Trophoblast cell (in vitro differentiated cells and primary cell): ENCODE data around the gene SRRM3.
"Not testable (repeated sequence)": the region's sequence is repeated elsewhere in the genome, so short reads cannot be mapped to it uniquely, and the experiment has no call there.

Source experiments
- DNase-seq, 2 donors: peaks; one replicate each; pipeline ENCODE4 v3.0.0-alpha.2; 2016
- H2AFZ ChIP-seq: 2 replicates; pipeline ENCODE4 v1.6.1; 2013; ENCODE audit warnings: low read length, moderate library complexity, mild to moderate bottlenecking; ENCODE audit not compliant: insufficient read depth, poor library complexity
- H2AK5ac ChIP-seq: 2 replicates; pipeline ENCODE4 v1.6.1; 2013; ENCODE audit warnings: mild to moderate bottlenecking, low read length
- H2BK120ac ChIP-seq: 2 replicates; pipeline ENCODE4 v1.6.1; 2013; ENCODE audit warnings: low read length, mild to moderate bottlenecking, moderate library complexity; ENCODE audit not compliant: insufficient read depth, poor library complexity
- H2BK12ac ChIP-seq: 2 replicates; pipeline ENCODE4 v1.6.1; 2013; ENCODE audit warnings: mild to moderate bottlenecking, low read length, moderate library complexity
- H2BK5ac ChIP-seq: 2 replicates; pipeline ENCODE4 v1.6.1; 2013; ENCODE audit warnings: low read length, low read depth, moderate library complexity, mild to moderate bottlenecking; ENCODE audit not compliant: poor library complexity
- H3K14ac ChIP-seq: 2 replicates; pipeline ENCODE4 v1.6.1; 2013; ENCODE audit warnings: mild to moderate bottlenecking, low read length
- H3K18ac ChIP-seq: 2 replicates; pipeline ENCODE4 v1.6.1; 2013; ENCODE audit warnings: mild to moderate bottlenecking, low read length
- H3K23ac ChIP-seq: 2 replicates; pipeline ENCODE4 v1.6.1; 2013; ENCODE audit warnings: low read length
- H3K27ac ChIP-seq: 2 replicates; pipeline ENCODE4 v1.5.1; 2013; ENCODE audit warnings: low read depth, mild to moderate bottlenecking, inconsistent platforms, low read length, moderate library complexity
- H3K27me3 ChIP-seq: 2 replicates; pipeline ENCODE4 v1.6.1; 2013; ENCODE audit warnings: inconsistent platforms, mild to moderate bottlenecking, low read length, moderate library complexity; ENCODE audit not compliant: insufficient read depth
- H3K36me3 ChIP-seq, 2 experiments: 1 replicate in 1 of 2; 2 replicates in 1 of 2; pipeline ENCODE4 v1.6.1; 2013; ENCODE audit warnings: low read length in 2 of 2, mild to moderate bottlenecking in 2 of 2, moderate library complexity in 1 of 2; ENCODE audit not compliant: insufficient read depth in 2 of 2, control insufficient read depth in 1 of 2
- H3K4ac ChIP-seq: 2 replicates; pipeline ENCODE4 v1.6.1; 2013; ENCODE audit warnings: low read depth, mild to moderate bottlenecking, low read length, moderate library complexity
- H3K4me1 ChIP-seq, 2 experiments: 1 replicate in 1 of 2; 2 replicates in 1 of 2; pipeline ENCODE4 v1.6.1; 2013; ENCODE audit warnings: low read length in 2 of 2, mild to moderate bottlenecking in 2 of 2, moderate library complexity in 1 of 2; ENCODE audit not compliant: insufficient read depth in 2 of 2, control insufficient read depth in 1 of 2
- H3K4me2 ChIP-seq: 2 replicates; pipeline ENCODE4 v1.6.1; 2013; ENCODE audit warnings: inconsistent platforms, mild to moderate bottlenecking, low read length, moderate library complexity
- H3K4me3 ChIP-seq: 2 replicates; pipeline ENCODE4 v1.5.1; 2013; ENCODE audit warnings: mild to moderate bottlenecking, low read depth, low read length, inconsistent platforms
- H3K79me1 ChIP-seq: one replicate; pipeline ENCODE4 v1.6.1; 2013; ENCODE audit warnings: low read length
- H3K79me2 ChIP-seq: 2 replicates; pipeline ENCODE4 v1.6.1; 2013; ENCODE audit warnings: low read length, mild to moderate bottlenecking; ENCODE audit not compliant: control insufficient read depth, insufficient read depth, poor library complexity
- H3K9ac ChIP-seq: 2 replicates; pipeline ENCODE4 v1.6.1; 2013; ENCODE audit warnings: mild to moderate bottlenecking, low read length
- H3K9me3 ChIP-seq: 2 replicates; pipeline ENCODE4 v1.6.1; 2013; ENCODE audit warnings: low read depth, mild to moderate bottlenecking, control low read depth, inconsistent platforms, low read length; ENCODE audit not compliant: insufficient read depth
- H4K12ac ChIP-seq: 2 replicates; pipeline ENCODE4 v1.6.1; 2013; ENCODE audit warnings: low read depth, mild to moderate bottlenecking, low read length, moderate library complexity
- H4K8ac ChIP-seq: 2 replicates; pipeline ENCODE4 v1.6.1; 2013; ENCODE audit warnings: low read depth, mild to moderate bottlenecking, low read length, moderate library complexity
- H4K91ac ChIP-seq: one replicate; pipeline ENCODE4 v1.6.1; 2013; ENCODE audit warnings: low read depth, mild to moderate bottlenecking, low read length, moderate library complexity
- WGBS: extraction: QIAGEN DNeasy Blood & Tissue Kit; methylation state at CpG from one replicate; pipeline ENCODE4 v1.1.7; 2013; ENCODE audit warnings: missing lambda C conversion rate; ENCODE audit not compliant: insufficient read length, insufficient coverage; ENCODE audit errors: extremely low coverage; 5-methylcytosine and 5-hydroxymethylcytosine counted together

SRRM3 gene

GRCh38 chr7:76176951-76177350 is 24.7 kb upstream of the SRRM3 start:
- H3K79me2 ChIP-seq, H2BK12ac ChIP-seq, H4K12ac ChIP-seq, H3K4me1 ChIP-seq, H3K79me1 ChIP-seq, H2BK5ac ChIP-seq, H2AFZ ChIP-seq, H3K27me3 ChIP-seq, H4K8ac ChIP-seq, H3K4me3 ChIP-seq, H3K14ac ChIP-seq, H3K27ac ChIP-seq, H3K18ac ChIP-seq, H3K9ac ChIP-seq, H3K36me3 ChIP-seq, H3K9me3 ChIP-seq, H3K4me2 ChIP-seq, H3K23ac ChIP-seq, H2AK5ac ChIP-seq, H3K4ac ChIP-seq, H2BK120ac ChIP-seq, DNase-seq, H4K91ac ChIP-seq: not testable (repeated sequence)
- WGBS = no CpG with 5 or more reads among the region's 11 CpGs

- Histone ChIP-seq H3K4me3 (no peak overlapping the region), H3K18ac (no peak overlapping the region)
Observed at GRCh38 chr7:76179686-76180085, 22.0 kb upstream of the SRRM3 start.

GRCh38 chr7:76182225-76182960 is 19.3 kb upstream of the SRRM3 start:
- Histone ChIP-seq H3K14ac (no peak overlapping the region), H3K36me3 (no peaks in the 10 kb centered on the region), H4K12ac (no peak overlapping the region), H3K18ac (no peak overlapping the region), H3K79me1 (no peaks in the 10 kb centered on the region), H4K91ac (no peak overlapping the region), H2BK12ac (no peak overlapping the region), H4K8ac (no peak overlapping the region), H3K9me3 (no peaks in the 10 kb centered on the region), H3K79me2 (no peaks in the 10 kb centered on the region), H2AFZ (no peak overlapping the region), H3K4ac (no peak overlapping the region), H3K9ac (peak overlapping the region; percentile 44), H2BK120ac (no peak overlapping the region), H3K27me3 (no peaks in the 10 kb centered on the region), H2AK5ac (no peak overlapping the region), H3K4me2 (no peak overlapping the region), H3K23ac (no peak overlapping the region), H3K4me1 (peaks cover 0 to 2% of the 10 kb centered on the region in 2 experiments), H2BK5ac (no peak overlapping the region), H3K27ac (no peak overlapping the region), H3K4me3 (no peak overlapping the region)
- no CpG with 5 or more reads among the region's 7 CpGs for WGBS
- no peak for DNase-seq

More at GRCh38 chr7:76179686-76180085, 22.0 kb upstream of the SRRM3 start:
- no peak overlapping the region for H2BK120ac ChIP-seq
- H3K36me3 ChIP-seq = no peaks in the 10 kb centered on the region
- no peaks in the 10 kb centered on the region for H3K79me1 ChIP-seq
- H3K23ac ChIP-seq = no peak overlapping the region
- H4K8ac ChIP-seq = no peak overlapping the region
- H2AK5ac ChIP-seq = no peak overlapping the region
- no peaks in the 10 kb centered on the region for H3K79me2 ChIP-seq
- H2BK12ac ChIP-seq = no peak overlapping the region
- no peak overlapping the region for H2BK5ac ChIP-seq
- DNase-seq = no peak
- H3K27me3 ChIP-seq = no peaks in the 10 kb centered on the region
- H3K9ac ChIP-seq = no peak overlapping the region
- no peak overlapping the region for H2AFZ ChIP-seq
- peaks cover 0 to 2% of the 10 kb centered on the region in 2 experiments for H3K4me1 ChIP-seq
- H3K4ac ChIP-seq = no peak overlapping the region
- no peak overlapping the region for H4K91ac ChIP-seq
- no CpG with 5 or more reads among the region's 10 CpGs for WGBS
- H3K27ac ChIP-seq = no peak overlapping the region
- no peak overlapping the region for H3K14ac ChIP-seq
- no peaks in the 10 kb centered on the region for H3K9me3 ChIP-seq
- H3K4me2 ChIP-seq = no peak overlapping the region
- H4K12ac ChIP-seq = no peak overlapping the region

GRCh38 chr7:76185187-76185896 is 16.4 kb upstream of the SRRM3 start:
- no peak overlapping the region for H2BK5ac ChIP-seq
- WGBS = no CpG with 5 or more reads among the region's 21 CpGs
- no peak overlapping the region for H3K4me3 ChIP-seq
- H3K79me1 ChIP-seq = no peaks in the 10 kb centered on the region
- no peak overlapping the region for H3K4ac ChIP-seq
- no peak overlapping the region for H3K27ac ChIP-seq
- DNase-seq = no peak
- no peak overlapping the region for H2AK5ac ChIP-seq
- no peak overlapping the region for H3K14ac ChIP-seq
- H2BK120ac ChIP-seq = no peak overlapping the region
- H2AFZ ChIP-seq = no peak overlapping the region
- no peak overlapping the region for H3K9ac ChIP-seq
- H4K12ac ChIP-seq = no peak overlapping the region
- H3K23ac ChIP-seq = no peak overlapping the region
- H3K27me3 ChIP-seq = no peaks in the 10 kb centered on the region
- no peak overlapping the region for H2BK12ac ChIP-seq
- no peak overlapping the region for H3K4me2 ChIP-seq
- H3K79me2 ChIP-seq = no peaks in the 10 kb centered on the region
- H3K18ac ChIP-seq = no peak overlapping the region
- H4K8ac ChIP-seq = no peak overlapping the region
- no peaks in the 10 kb centered on the region for H3K36me3 ChIP-seq
- no peak overlapping the region for H4K91ac ChIP-seq
- H3K9me3 ChIP-seq = no peaks in the 10 kb centered on the region
- no peaks in the 10 kb centered on the region for H3K4me1 ChIP-seq
